ENCODE results near the gene PNPT1.

Gene PNPT1

DNA sequence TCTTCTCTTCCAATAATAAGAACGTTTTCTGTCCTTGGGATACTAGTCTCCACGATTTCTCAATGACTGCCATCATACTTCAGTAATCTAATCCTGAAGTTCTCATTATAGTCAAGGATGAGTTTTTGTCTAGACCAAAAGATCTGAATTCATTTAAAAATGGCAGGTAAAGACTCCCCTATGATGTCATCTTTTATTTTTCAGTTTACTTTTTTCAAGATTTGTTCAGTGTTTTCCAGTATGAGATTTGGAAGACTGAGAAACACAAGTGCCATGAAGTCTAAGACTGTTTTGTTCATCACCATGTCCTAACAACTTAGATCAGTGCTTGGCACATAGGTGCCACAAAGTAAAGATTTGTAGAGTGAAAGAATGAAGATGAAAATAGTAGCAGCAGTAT, 40.4 kb downstream of the PNPT1 start:
- no peak overlapping the region for H3K4me3 ChIP-seq (ENCODE audit: low read depth, low read length)
- TF ChIP-seq, protein P1, sequence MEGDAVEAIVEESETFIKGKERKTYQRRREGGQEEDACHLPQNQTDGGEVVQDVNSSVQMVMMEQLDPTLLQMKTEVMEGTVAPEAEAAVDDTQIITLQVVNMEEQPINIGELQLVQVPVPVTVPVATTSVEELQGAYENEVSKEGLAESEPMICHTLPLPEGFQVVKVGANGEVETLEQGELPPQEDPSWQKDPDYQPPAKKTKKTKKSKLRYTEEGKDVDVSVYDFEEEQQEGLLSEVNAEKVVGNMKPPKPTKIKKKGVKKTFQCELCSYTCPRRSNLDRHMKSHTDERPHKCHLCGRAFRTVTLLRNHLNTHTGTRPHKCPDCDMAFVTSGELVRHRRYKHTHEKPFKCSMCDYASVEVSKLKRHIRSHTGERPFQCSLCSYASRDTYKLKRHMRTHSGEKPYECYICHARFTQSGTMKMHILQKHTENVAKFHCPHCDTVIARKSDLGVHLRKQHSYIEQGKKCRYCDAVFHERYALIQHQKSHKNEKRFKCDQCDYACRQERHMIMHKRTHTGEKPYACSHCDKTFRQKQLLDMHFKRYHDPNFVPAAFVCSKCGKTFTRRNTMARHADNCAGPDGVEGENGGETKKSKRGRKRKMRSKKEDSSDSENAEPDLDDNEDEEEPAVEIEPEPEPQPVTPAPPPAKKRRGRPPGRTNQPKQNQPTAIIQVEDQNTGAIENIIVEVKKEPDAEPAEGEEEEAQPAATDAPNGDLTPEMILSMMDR (IDR thresholded peaks at IDR 0.05; ENCODE audit: borderline replicate concordance, insufficient read depth, low read depth, low read length), result no peak

DNA sequence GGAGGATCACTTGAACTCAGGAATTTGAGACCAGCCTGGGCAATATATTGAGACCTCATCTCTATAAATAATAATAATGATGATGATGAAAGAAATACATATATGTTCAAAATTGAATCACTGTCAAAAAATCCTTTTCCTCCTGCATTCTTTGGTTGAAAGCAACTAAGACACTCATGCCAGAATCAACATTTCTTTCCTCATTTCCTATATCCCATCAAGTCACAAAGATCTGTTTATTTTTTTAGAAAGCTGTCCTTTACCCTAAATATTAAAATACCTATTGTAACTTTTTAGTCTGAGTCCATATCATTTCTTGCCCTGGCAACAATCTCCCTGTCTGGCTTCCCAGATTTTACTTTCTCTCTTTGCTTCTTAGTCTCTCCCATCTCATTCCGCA, 44.4 kb downstream of the PNPT1 start:
- TF ChIP-seq, protein P1 (IDR thresholded peaks at IDR 0.05; ENCODE audit: borderline replicate concordance, insufficient read depth, low read depth, low read length), result no peak
- H3K4me3 ChIP-seq (ENCODE audit: low read depth, low read length), result no peak overlapping the region

DNA sequence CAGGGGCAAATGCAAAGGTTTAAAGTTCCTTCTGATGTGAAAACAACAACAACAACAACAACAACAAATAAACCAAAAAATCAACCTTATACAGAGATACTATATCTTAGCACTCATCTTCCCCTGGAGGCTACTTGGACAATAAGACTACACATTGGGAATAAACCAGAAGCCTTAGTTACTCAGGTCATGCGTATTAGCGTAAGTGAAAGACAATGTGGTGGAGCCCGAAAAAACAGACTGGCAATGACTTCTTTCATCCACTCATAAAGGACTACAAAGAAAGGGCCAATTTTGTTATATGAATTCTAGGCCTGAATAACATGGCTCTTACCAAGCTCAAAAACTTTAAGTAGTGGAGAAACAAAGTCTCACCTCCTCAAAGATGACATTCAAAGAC, 56.8 kb downstream of the PNPT1 start:
- TF ChIP-seq, protein P1 (IDR thresholded peaks at IDR 0.05; ENCODE audit: borderline replicate concordance, insufficient read depth, low read depth, low read length), result no peak
- H3K4me3 ChIP-seq (ENCODE audit: low read depth, low read length), result no peak overlapping the region

DNA sequence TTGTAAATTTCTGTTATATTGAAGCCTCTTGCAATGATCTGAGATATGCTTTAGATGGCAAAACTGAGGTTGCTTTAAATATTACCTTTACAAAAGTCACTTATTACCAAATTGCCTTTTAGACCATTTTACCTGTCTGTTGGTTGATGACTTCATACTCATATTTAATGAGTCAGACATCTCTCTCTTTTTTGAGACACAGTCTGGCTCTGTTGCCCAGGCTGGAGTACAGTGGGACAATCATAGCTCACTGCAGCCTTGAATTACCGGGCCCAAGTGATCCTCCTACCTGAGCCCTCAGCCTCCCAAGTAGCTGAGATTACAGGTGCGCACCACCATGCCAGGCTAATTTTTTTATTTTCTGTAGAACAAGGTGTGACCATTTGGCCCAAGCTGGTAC, 64.7 kb downstream of the PNPT1 start:
- TF ChIP-seq, protein P1 (IDR thresholded peaks at IDR 0.05; ENCODE audit: borderline replicate concordance, insufficient read depth, low read depth, low read length), result no peak
- no peak overlapping the region for H3K4me3 ChIP-seq (ENCODE audit: low read depth, low read length)

DNA sequence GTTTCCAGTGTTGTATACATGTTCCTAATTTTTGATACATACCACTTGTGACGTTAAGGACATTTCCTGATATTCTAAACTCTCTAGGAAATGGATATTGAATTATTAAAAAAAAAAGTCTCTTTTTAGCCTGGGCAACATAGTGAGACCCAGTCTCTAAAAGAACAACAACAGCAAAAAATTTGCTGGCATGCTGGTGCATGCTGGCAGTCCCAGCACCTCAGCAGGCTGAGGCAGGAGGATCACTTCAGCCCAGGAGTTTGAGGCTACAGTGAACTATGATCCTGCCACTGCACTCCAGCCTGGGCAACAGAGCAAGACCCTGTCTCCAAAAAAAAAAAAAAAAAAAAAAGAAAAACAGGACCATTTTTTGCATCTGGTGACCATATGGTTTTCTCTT, 65.7 kb downstream of the PNPT1 start:
- TF ChIP-seq, protein P1 (IDR thresholded peaks at IDR 0.05; ENCODE audit: borderline replicate concordance, insufficient read depth, low read depth, low read length), result no peak
- no peak overlapping the region for H3K4me3 ChIP-seq (ENCODE audit: low read depth, low read length)

DNA sequence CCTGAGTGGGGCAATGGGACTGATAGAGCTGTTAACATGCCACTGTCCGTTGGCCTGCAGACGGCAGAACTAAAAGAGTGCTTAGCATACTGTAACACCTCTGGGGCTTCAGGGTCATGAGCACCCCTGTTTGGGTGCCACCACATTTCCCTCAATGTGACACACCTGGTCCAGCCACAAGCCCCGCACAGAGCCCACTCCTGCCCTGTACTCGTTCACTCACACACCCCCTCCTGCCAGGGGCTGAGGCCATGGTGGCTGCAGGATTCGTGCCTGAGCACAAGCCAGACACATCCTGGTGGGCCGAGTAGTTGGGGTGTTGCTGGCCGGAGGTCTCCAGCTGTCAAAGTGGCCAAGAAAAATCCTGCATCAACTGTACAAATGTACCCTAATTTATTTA, 71.8 kb downstream of the PNPT1 start:
- TF ChIP-seq, protein P1 (IDR thresholded peaks at IDR 0.05; ENCODE audit: borderline replicate concordance, insufficient read depth, low read depth, low read length), result no peak
- no peak overlapping the region for H3K4me3 ChIP-seq (ENCODE audit: low read depth, low read length)

DNA sequence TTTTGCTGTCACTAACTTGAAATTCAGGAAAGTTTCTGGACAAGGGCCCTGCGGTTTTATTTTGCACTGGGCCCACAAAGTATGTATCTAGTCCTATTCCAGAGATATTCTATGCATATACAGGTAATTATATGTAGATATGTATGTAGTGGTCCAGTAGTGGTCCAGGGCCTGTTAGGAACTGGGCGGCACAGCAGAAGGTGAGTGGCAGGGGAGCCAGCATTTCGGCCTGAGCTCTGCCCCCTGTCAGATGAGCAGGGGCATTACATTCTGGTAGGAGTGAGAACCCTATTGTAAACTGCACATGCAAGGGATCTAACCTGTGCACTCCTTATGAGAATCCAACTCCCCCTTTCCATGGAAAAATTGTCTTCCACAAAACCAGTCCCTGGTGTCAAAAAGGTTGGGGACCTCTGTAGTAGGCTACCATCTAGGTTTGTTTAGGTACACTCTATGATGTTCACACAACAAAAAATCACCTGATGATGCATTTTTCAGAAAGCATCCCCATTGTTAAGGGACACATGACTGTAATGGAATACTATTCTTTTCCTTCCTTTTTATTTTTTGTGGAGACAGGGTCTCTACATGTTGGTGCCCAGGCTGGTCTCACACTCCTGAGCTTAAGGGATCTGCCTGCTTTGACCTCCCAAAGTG, 73.4 kb downstream of the PNPT1 start:
- H3K4me3 ChIP-seq (ENCODE audit: low read depth, low read length), result no peak overlapping the region

More for the DNA sequence above, 73.4 kb downstream of the PNPT1 start:
- TF ChIP-seq, protein P1 (IDR thresholded peaks at IDR 0.05; ENCODE audit: borderline replicate concordance, insufficient read depth, low read depth, low read length), result peak; percentile 73; the same call in 1 of the 2 replicates
